Lung (tissue), 12 donors: ENCODE data around the gene CRACR2B. TPM values are rescaled to one million over a fixed set of nuclear protein-coding genes. Genes with fewer than 3 reads are reported as not detected.

Experiments
- ATAC-seq: fragments of 200-7000 bp; cut with Tn5 transposase; one replicate; pipeline ENCODE4 v1.9.1; 2020; ENCODE audit warnings: moderate number of reproducible peaks; ENCODE audit not compliant: insufficient read depth, low FRiP score
- DNase-seq, 3 donors: peaks; one replicate each; pipeline ENCODE4 v3.0.0-alpha.2; 2013 to 2017
- H3K27ac ChIP-seq, 2 donors: one replicate each; pipeline ENCODE4 v1.5.1; 2013; ENCODE audit warnings: mild to moderate bottlenecking in 2 of 2, moderate library complexity in 2 of 2, control low read depth in 1 of 2, inconsistent platforms in 1 of 2, low read depth in 1 of 2, low read length in 1 of 2
- H3K27me3 ChIP-seq, 3 donors: one replicate each; pipeline ENCODE4 v1.5.1; 2013; ENCODE audit warnings: low read length in 2 of 3; ENCODE audit not compliant: control insufficient read depth in 3 of 3, insufficient read depth in 3 of 3
- H3K36me3 ChIP-seq, 4 donors: one replicate each; pipeline ENCODE4 v1.5.1; 2013; ENCODE audit warnings: low read length in 4 of 4, mild to moderate bottlenecking in 1 of 4, moderate library complexity in 1 of 4; ENCODE audit not compliant: control insufficient read depth in 4 of 4, insufficient read depth in 4 of 4
- H3K4me1 ChIP-seq, 5 donors: one replicate each; pipeline ENCODE4 v1.5.1; 2013; ENCODE audit warnings: low read length in 5 of 5, mild to moderate bottlenecking in 2 of 5, moderate library complexity in 1 of 5; ENCODE audit not compliant: control insufficient read depth in 5 of 5, insufficient read depth in 5 of 5
- H3K4me3 ChIP-seq: one replicate; pipeline ENCODE4 v1.5.1; 2013; ENCODE audit warnings: mild to moderate bottlenecking, control low read depth, moderate library complexity
- H3K9ac ChIP-seq, 2 donors: one replicate each; pipeline ENCODE4 v1.5.1; 2013; ENCODE audit warnings: low read length in 2 of 2, control low read depth in 1 of 2; ENCODE audit not compliant: insufficient read depth in 1 of 2
- H3K9me3 ChIP-seq, 4 donors: one replicate each; pipeline ENCODE4 v1.5.1; 2013; ENCODE audit warnings: low read length in 3 of 4, mild to moderate bottlenecking in 1 of 4, moderate library complexity in 1 of 4; ENCODE audit not compliant: control insufficient read depth in 4 of 4, insufficient read depth in 3 of 4
- CTCF ChIP-seq: IDR thresholded peaks from 2 replicates; pipeline ENCODE4 v1.5.1; 2012; ENCODE audit warnings: mild to moderate bottlenecking; ENCODE audit errors: control extremely low read depth, extremely low read depth
- WGBS, 2 donors: extraction: QIAGEN DNeasy Blood & Tissue Kit; methylation state at CpG; one replicate each; pipeline ENCODE4 v1.1.7; 2013; 5-methylcytosine and 5-hydroxymethylcytosine counted together
- polyA plus RNA-seq, 2 donors: library from polyadenylated mRNA; stranded (reverse); fragments of 200-250 nt; gene quantifications; one replicate each; pipeline ENCODE4 v1.2.1, GENCODE V29; 2013
- total RNA-seq, 2 donors: library from RNA; depleted of rRNA in 1 of 2; stranded (reverse); fragments of >200 nt in 1 of 2; gene quantifications; one replicate each; pipeline ENCODE4 v1.2.1, GENCODE V29; 2014 to 2021
- donor health status: control.
- donor health status: control.
- donor health status: Bipolar disorder and iron deficiency.
- donor health status: healthy.
- donor health status: DM: yes; HTN: yes; CAD: no.

CRACR2B gene
- total and polyA plus RNA-seq, 4 donors, result 17.9 to 45.1 (median 31.7) TPM

GRCh38 chr11:796565-797295 lies 31.0 kb upstream of the CRACR2B start:
- H3K27ac ChIP-seq, result peak overlapping the region; percentile 17 to 83
- H3K9ac ChIP-seq, result peak overlapping the region in 1 of 2 donors; percentile 87
- no peak for TF ChIP-seq CTCF
- ATAC-seq (no peak), DNase-seq (no peak)
- H3K36me3 ChIP-seq, result peaks cover 0 to 36% (median 6%) of the 10 kb centered on the region in 4 donors
- H3K9me3 ChIP-seq, result no peaks in the 10 kb centered on the region
- no peaks in the 10 kb centered on the region for H3K27me3 ChIP-seq
- H3K4me1 ChIP-seq, result peaks cover 0 to 22% (median 15%) of the 10 kb centered on the region in 5 donors
- WGBS, 2 donors, result 22 to 32% methylated on average over 18 of the region's 18 CpGs
- H3K4me3 ChIP-seq, result peak overlapping the region; percentile 48

GRCh38 chr11:797296-798092 lies 30.2 kb upstream of the CRACR2B start:
- WGBS, 2 donors, result 0% methylated on average over 42 to 57 of the region's 57 CpGs
- peak; percentile 60 for ATAC-seq
- H3K4me3 ChIP-seq, result peak overlapping the region; percentile 48
- H3K9ac ChIP-seq, result peak overlapping the region in 1 of 2 donors; percentile 8
- peak overlapping the region; percentile 17 to 83 for H3K27ac ChIP-seq
- H3K36me3 ChIP-seq, result peaks cover 0 to 31% (median 6%) of the 10 kb centered on the region in 4 donors
- peaks cover 0 to 22% (median 15%) of the 10 kb centered on the region in 5 donors for H3K4me1 ChIP-seq
- TF ChIP-seq CTCF, result no peak
- H3K9me3 ChIP-seq, result no peaks in the 10 kb centered on the region
- no peaks in the 10 kb centered on the region for H3K27me3 ChIP-seq
- DNase-seq, result peak; percentile 89

GRCh38 chr11:798093-798713 lies 29.5 kb upstream of the CRACR2B start, which contains the start of gene SLC25A22:
TSS of gene SLC25A22 (minus strand) at chr11:798281. CDS start at chr11:795006, 3,275 bp downstream.
- DNase-seq (peak; percentile 78 to 88 (median 84)), ATAC-seq (peak; percentile 81)
- peak within 1 kb of the TSS; percentile 48 for H3K4me3 ChIP-seq
- WGBS, 2 donors, result 4 to 7% methylated on average over 34 to 69 of the region's 69 CpGs
- H3K27me3 ChIP-seq, result no peaks in the 10 kb centered on the region
- peaks cover 0 to 22% (median 15%) of the 10 kb centered on the region in 5 donors for H3K4me1 ChIP-seq
- TF ChIP-seq CTCF, result peak; percentile 70
- H3K9ac ChIP-seq, result peak within 1 kb of the TSS in 1 of 2 donors; percentile 8
- H3K9me3 ChIP-seq, result no peaks in the 10 kb centered on the region
- H3K36me3 ChIP-seq, result peaks cover 0 to 28% (median 5%) of the 10 kb centered on the region in 4 donors
- peak within 1 kb of the TSS; percentile 17 to 83 for H3K27ac ChIP-seq
